Neural progenitor cell (in vitro differentiated cells): Measurements from ENCODE around the gene NMNAT1. TPM values are rescaled to one million over a fixed set of nuclear protein-coding genes. Genes with fewer than 3 reads are reported as not detected.

Experiments used
- DNase-seq: peaks from one replicate; pipeline ENCODE4 v3.0.0-alpha.2; 2016; ENCODE audit warnings: low spot score
- H2AFZ ChIP-seq: fragments of 200-600 bp; sonication (generic); replicated peaks from 2 replicates; pipeline ENCODE4 v1.6.1; 2016; ENCODE audit warnings: antibody characterized with exemption
- H3F3A ChIP-seq: fragments of 200-600 bp; sonication (generic); 2 replicates; pipeline ENCODE4 v1.6.1; 2016; ENCODE audit warnings: antibody characterized with exemption, low read depth
- H3K27ac ChIP-seq: fragments of 200-600 bp; sonication (generic); 2 replicates; pipeline ENCODE4 v1.5.1; 2016; ENCODE audit warnings: mild to moderate bottlenecking
- H3K27me3 ChIP-seq: fragments of 200-600 bp; sonication (generic); 2 replicates; pipeline ENCODE4 v1.6.1; 2016; ENCODE audit warnings: mild to moderate bottlenecking, moderate library complexity
- H3K36me3 ChIP-seq: fragments of 200-600 bp; sonication (generic); 2 replicates; pipeline ENCODE4 v1.5.1; 2016
- H3K4me1 ChIP-seq: fragments of 200-600 bp; sonication (generic); 2 replicates; pipeline ENCODE4 v1.6.1; 2016; ENCODE audit warnings: mixed run types
- H3K4me2 ChIP-seq: fragments of 200-600 bp; sonication (generic); 2 replicates; pipeline ENCODE4 v1.6.1; 2016
- H3K4me3 ChIP-seq: fragments of 200-600 bp; sonication (generic); 2 replicates; pipeline ENCODE4 v1.5.1; 2016
- H3K79me2 ChIP-seq: fragments of 200-600 bp; sonication (generic); 2 replicates; pipeline ENCODE4 v1.6.1; 2016; ENCODE audit warnings: low read depth
- H3K9ac ChIP-seq: fragments of 200-600 bp; sonication (generic); 2 replicates; pipeline ENCODE4 v1.6.1; 2016
- H3K9me3 ChIP-seq: fragments of 200-600 bp; sonication (generic); 2 replicates; pipeline ENCODE4 v1.5.1; 2016; ENCODE audit warnings: low read depth
- H4K20me1 ChIP-seq: fragments of 200-600 bp; sonication (generic); 2 replicates; pipeline ENCODE4 v1.6.1; 2016; ENCODE audit warnings: low read depth
- H3K27ac Mint-ChIP-seq: 3 replicates; pipeline ENCODE4 v1.8.0; 2021; ENCODE audit warnings: mixed read lengths
- H3K27me3 Mint-ChIP-seq: 2 replicates; pipeline ENCODE4 v1.8.0; 2022; ENCODE audit warnings: low read depth, mild to moderate bottlenecking, inconsistent platforms, moderate library complexity, mixed read lengths; ENCODE audit not compliant: insufficient read depth
- H3K36me3 Mint-ChIP-seq: 3 replicates; pipeline ENCODE4 v1.8.0; 2021; ENCODE audit warnings: mixed read lengths
- H3K4me1 Mint-ChIP-seq: 3 replicates; pipeline ENCODE4 v1.8.0; 2021; ENCODE audit warnings: mixed read lengths
- H3K4me3 Mint-ChIP-seq: 3 replicates; pipeline ENCODE4 v1.8.0; 2021; ENCODE audit warnings: mild to moderate bottlenecking, moderate library complexity, mixed read lengths
- H3K9me3 Mint-ChIP-seq: 3 replicates; pipeline ENCODE4 v1.8.0; 2020; ENCODE audit warnings: mixed read lengths
- EZH2 ChIP-seq: fragments of 200-600 bp; sonication (generic); IDR thresholded peaks from 2 replicates; pipeline ENCODE4 v1.6.1; 2017; ENCODE audit warnings: antibody characterized with exemption, mild to moderate bottlenecking, moderate library complexity
- EZH2phosphoT487 ChIP-seq: fragments of 200-600 bp; sonication (generic); IDR thresholded peaks from 2 replicates; pipeline ENCODE4 v1.6.1; 2017; ENCODE audit warnings: antibody characterized with exemption
- total RNA-seq: library from RNA; depleted of rRNA; stranded (reverse); fragments of >200 nt; gene quantifications from 2 replicates; pipeline ENCODE4 v1.2.3, GENCODE V29; 2015; ENCODE audit warnings: low replicate concordance
- TF ChIP-seq, protein P1 (sequence below): fragments of 200-600 bp; sonication (generic); IDR thresholded peaks from 2 replicates; pipeline ENCODE4 v1.5.1; 2017; ENCODE audit warnings: antibody characterized with exemption, mild to moderate bottlenecking

NMNAT1 gene
- total RNA-seq, 1 donor from 2014 or later, result 14.6 TPM

DNA sequence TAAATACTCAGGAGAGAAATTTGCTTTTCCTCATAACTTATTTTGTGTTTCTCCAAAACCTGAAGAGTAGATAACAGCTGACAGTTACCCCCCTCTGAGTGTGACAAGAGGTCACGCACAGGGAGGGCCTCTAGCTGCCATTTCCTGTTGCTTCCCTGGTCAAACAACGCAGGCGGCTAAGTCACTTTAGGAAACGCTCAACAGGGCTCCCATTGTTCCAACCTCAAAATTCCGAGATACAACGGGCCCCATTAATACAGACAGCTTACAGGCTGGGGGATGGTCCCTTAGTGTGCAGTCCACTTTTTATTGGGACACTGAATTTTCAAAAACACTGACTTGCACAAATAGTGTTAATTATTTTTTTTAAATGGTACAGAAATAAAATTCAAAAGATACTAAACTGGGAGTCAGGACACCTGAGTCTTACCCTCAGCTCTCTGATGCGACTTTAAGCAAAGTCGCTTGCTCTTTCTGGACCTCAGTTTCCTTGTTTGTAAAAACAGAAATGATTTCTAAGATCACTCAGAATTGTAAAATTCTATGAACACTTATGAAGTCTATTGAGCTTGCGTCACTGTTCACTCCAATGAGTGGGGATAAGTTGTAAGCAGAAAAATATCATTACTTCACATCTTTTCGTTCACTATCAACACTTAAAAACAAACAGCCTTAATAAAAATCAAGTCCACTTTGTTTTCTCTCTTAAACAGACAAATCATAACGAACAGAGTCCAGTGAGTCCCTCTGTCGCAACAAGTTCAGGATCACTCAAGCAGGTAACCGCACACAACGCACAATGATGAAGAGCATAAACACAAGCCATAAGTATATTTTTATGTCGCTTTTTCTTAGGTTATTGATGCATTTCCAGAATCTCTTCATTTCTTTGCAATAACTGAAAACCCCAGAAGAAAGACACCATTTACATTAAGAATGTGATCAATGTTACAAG is 13.6 kb upstream of the NMNAT1 start:
- Histone ChIP-seq H3F3A (peaks cover 43% of the 10 kb centered on the region), H3K9ac (no peak overlapping the region), H3K9me3 (no peaks in the 10 kb centered on the region), H3K4me2 (peak overlapping the region; percentile 57), H3K27ac (peak overlapping the region; percentile 57), H2AFZ (no peak overlapping the region), H3K36me3 (peaks cover 17% of the 10 kb centered on the region), H3K4me3 (peak overlapping the region; percentile 22), H3K79me2 (no peaks in the 10 kb centered on the region), H4K20me1 (no peaks in the 10 kb centered on the region), H3K27me3 (no peaks in the 10 kb centered on the region), H3K4me1 (peaks cover 42% of the 10 kb centered on the region)
- H3K4me1 Mint-ChIP-seq, result peaks cover 44% of the 10 kb centered on the region
- H3K27ac Mint-ChIP-seq, result no peak overlapping the region
- H3K27me3 Mint-ChIP-seq, result peaks cover 4% of the 10 kb centered on the region
- TF ChIP-seq EZH2phosphoT487 (no peak), EZH2 (no peak)
- TF ChIP-seq, protein P1, sequence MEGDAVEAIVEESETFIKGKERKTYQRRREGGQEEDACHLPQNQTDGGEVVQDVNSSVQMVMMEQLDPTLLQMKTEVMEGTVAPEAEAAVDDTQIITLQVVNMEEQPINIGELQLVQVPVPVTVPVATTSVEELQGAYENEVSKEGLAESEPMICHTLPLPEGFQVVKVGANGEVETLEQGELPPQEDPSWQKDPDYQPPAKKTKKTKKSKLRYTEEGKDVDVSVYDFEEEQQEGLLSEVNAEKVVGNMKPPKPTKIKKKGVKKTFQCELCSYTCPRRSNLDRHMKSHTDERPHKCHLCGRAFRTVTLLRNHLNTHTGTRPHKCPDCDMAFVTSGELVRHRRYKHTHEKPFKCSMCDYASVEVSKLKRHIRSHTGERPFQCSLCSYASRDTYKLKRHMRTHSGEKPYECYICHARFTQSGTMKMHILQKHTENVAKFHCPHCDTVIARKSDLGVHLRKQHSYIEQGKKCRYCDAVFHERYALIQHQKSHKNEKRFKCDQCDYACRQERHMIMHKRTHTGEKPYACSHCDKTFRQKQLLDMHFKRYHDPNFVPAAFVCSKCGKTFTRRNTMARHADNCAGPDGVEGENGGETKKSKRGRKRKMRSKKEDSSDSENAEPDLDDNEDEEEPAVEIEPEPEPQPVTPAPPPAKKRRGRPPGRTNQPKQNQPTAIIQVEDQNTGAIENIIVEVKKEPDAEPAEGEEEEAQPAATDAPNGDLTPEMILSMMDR, result no peak
- H3K4me3 Mint-ChIP-seq, result peak overlapping the region; percentile 55
- H3K36me3 Mint-ChIP-seq, result peaks cover 17% of the 10 kb centered on the region
- no peaks in the 10 kb centered on the region for H3K9me3 Mint-ChIP-seq
- peak; percentile 83 for DNase-seq

DNA sequence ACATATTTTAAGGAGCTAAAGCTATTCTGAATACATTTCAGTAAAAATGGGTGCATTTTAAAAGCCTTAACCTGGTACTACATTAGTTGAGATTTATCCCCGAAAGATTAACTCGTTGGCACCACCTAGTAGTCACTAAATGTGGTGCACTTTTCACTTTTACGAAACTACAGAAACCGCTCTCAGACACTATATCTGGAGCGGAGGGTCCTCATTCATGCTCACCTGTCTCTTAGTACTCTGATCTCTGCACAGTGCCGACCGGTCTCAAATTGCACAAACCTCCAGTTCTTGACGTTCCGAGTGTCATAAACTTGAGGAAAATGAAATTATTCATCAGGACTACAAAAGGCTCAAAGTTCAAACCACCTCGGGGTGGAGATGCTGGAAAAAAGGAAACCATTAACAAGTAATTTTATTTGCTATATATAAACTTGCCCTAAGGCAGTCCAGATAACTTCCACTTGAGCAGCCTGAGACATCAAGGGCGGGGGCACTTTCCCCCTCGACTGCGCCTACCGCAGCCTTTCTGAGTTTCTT is 806 bp upstream of the NMNAT1 start:
- peaks cover 27% of the 10 kb centered on the region for H3K79me2 ChIP-seq
- H3F3A ChIP-seq, result peaks cover 27% of the 10 kb centered on the region
- peak; percentile 61 for DNase-seq
- no peaks in the 10 kb centered on the region for H3K27me3 ChIP-seq
- H3K4me3 ChIP-seq, result peak overlapping the region; percentile 75
- H3K27ac Mint-ChIP-seq, result peak overlapping the region; percentile 7
- H4K20me1 ChIP-seq, result no peaks in the 10 kb centered on the region
- H3K4me2 ChIP-seq, result peak overlapping the region; percentile 94
- H3K9me3 Mint-ChIP-seq, result no peaks in the 10 kb centered on the region
- TF ChIP-seq EZH2phosphoT487, result no peak
- TF ChIP-seq, protein P1, result peak; percentile 69
- H3K27me3 Mint-ChIP-seq, result peaks cover 3% of the 10 kb centered on the region
- peaks cover 15% of the 10 kb centered on the region for H3K4me1 Mint-ChIP-seq
- peak overlapping the region; percentile 98 for H3K4me3 Mint-ChIP-seq
- peaks cover 7% of the 10 kb centered on the region for H3K36me3 Mint-ChIP-seq
- H3K36me3 ChIP-seq, result peaks cover 5% of the 10 kb centered on the region
- no peaks in the 10 kb centered on the region for H3K4me1 ChIP-seq
- H2AFZ ChIP-seq, result peak overlapping the region; percentile 74
- H3K27ac ChIP-seq, result peak overlapping the region; percentile 38
- H3K9me3 ChIP-seq, result no peaks in the 10 kb centered on the region
- H3K9ac ChIP-seq, result peak overlapping the region; percentile 67

DNA sequence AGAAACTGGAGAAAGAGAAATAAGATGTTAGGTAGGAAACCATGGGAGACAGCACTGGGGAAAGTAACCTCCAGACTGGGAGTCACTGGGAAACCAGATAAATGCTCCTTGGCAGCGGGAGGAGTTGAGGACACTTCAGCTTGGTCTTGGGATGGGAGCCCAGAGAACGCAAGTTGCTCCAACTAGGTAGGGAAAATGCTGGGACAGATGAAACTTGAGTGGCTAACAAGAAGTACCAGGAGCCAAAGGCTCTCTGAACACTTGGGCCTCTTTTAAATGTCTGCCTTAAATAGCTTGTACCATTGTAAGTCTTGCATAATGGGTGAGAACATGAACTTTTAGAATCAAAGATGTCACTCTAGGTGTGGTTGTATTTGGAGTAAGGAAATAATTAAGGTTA is 3.0 kb downstream of the NMNAT1 start:
- TF ChIP-seq, protein P1, result no peak
- TF ChIP-seq EZH2 (no peak), EZH2phosphoT487 (no peak)
- Histone ChIP-seq H3F3A (peaks cover 35% of the 10 kb centered on the region), H4K20me1 (no peaks in the 10 kb centered on the region), H3K79me2 (peaks cover 23% of the 10 kb centered on the region), H3K27me3 (no peaks in the 10 kb centered on the region), H3K36me3 (no peaks in the 10 kb centered on the region), H3K4me3 (no peak overlapping the region), H3K4me1 (no peaks in the 10 kb centered on the region), H3K9ac (no peak overlapping the region), H2AFZ (no peak overlapping the region), H3K4me2 (no peak overlapping the region), H3K27ac (no peak overlapping the region), H3K9me3 (no peaks in the 10 kb centered on the region)
- no peak for DNase-seq
- Mint-ChIP-seq H3K4me1 (peaks cover 16% of the 10 kb centered on the region), H3K9me3 (no peaks in the 10 kb centered on the region), H3K27me3 (peaks cover 5% of the 10 kb centered on the region), H3K4me3 (no peak overlapping the region), H3K27ac (no peak overlapping the region), H3K36me3 (peaks cover 3% of the 10 kb centered on the region)
